Heart right ventricle (tissue), 16 donors: Measurements from ENCODE around the gene LSM10. TPM values are rescaled to one million over a fixed set of nuclear protein-coding genes. Genes with fewer than 3 reads are reported as not detected.

Source experiments
- ATAC-seq, 8 donors: fragments of 200-7000 bp; cut with Tn5 transposase; one replicate each; pipeline ENCODE4 v1.9.1; 2020; ENCODE audit warnings: mild to moderate bottlenecking in 8 of 8, moderate library complexity in 8 of 8, moderate number of reproducible peaks in 1 of 8
- DNase-seq, 2 donors: peaks; one replicate each; pipeline ENCODE4 v3.0.0-alpha.2; 2020
- H3K27ac ChIP-seq, 10 donors: fragments of 200-600 bp; sonication (generic) in 2 of 10; one replicate each; pipeline versions ENCODE4 v1.5.0 to v1.8.0; 2020 to 2022; ENCODE audit warnings: mild to moderate bottlenecking in 3 of 10
- H3K27me3 ChIP-seq, 7 donors: fragments of 200-600 bp; one replicate each; pipeline ENCODE4 v1.8.0; 2021 to 2022; ENCODE audit warnings: mild to moderate bottlenecking in 2 of 7
- H3K36me3 ChIP-seq, 9 donors: fragments of 200-600 bp; sonication (generic) in 1 of 9; one replicate each; pipeline versions ENCODE4 v1.5.0 to v1.8.0; 2020 to 2022; ENCODE audit warnings: mild to moderate bottlenecking in 2 of 9
- H3K4me1 ChIP-seq, 9 donors: fragments of 200-600 bp; sonication (generic) in 1 of 9; one replicate each; pipeline versions ENCODE4 v1.5.0 to v1.8.0; 2020 to 2022; ENCODE audit warnings: mild to moderate bottlenecking in 4 of 9
- H3K4me3 ChIP-seq, 10 donors: fragments of 200-600 bp; sonication (generic) in 2 of 10; one replicate each; pipeline versions ENCODE4 v1.5.0 to v1.8.0; 2020 to 2022; ENCODE audit warnings: mild to moderate bottlenecking in 7 of 10, moderate library complexity in 2 of 10
- H3K9me3 ChIP-seq, 11 donors: fragments of 200-600 bp in 10 of 11; sonication (generic) in 2 of 11; one replicate each; pipeline versions ENCODE4 v1.5.0 to v1.8.0; 2013 to 2022; ENCODE audit warnings: mild to moderate bottlenecking in 2 of 11, control low read depth in 1 of 11, moderate library complexity in 1 of 11
- CTCF ChIP-seq, 9 donors: fragments of 200-600 bp; sonication (generic) in 2 of 9; IDR thresholded peaks; one replicate each; pipeline versions ENCODE4 v1.5.0 to v1.8.0; 2021 to 2022; ENCODE audit warnings: antibody characterized with exemption in 9 of 9, mild to moderate bottlenecking in 5 of 9, moderate library complexity in 1 of 9
- WGBS, 2 donors: extraction: QIAGEN DNeasy Blood & Tissue Kit; methylation state at CpG; one replicate each; pipeline ENCODE4 v1.1.7; 2013; ENCODE audit warnings: inconsistent platforms in 1 of 2; 5-methylcytosine and 5-hydroxymethylcytosine counted together
- intact Hi-C, 10 donors: fragments of 100-400 bp; cut with DNase I; formaldehyde crosslinking; loops; one replicate each; pipeline versions ENCODE4 v1.11.1 to v1.14.2; 2022
- polyA plus RNA-seq, 2 donors: library from polyadenylated mRNA; stranded (reverse); fragments of 200-250 nt; gene quantifications; one replicate each; pipeline ENCODE4 v1.2.3, GENCODE V29; 2013
- total RNA-seq, 10 donors: library from RNA; stranded (reverse); fragmentation: NEBNext Ultra II Directional in 3 of 10; extraction: Animal tissue kit (Norgen Biotek cat#: 25700) in 3 of 10; gene quantifications; one replicate each; pipeline versions ENCODE4 v1.2.1 to v1.2.4, GENCODE V29; 2021 to 2023
- donor health status: Arrhythmogenic right ventricular cardiomyopathy.
- donor health status: ischemic (EF 13 %, LVEDD 7.1; RV severe dilation, severe dysfunction).
- donor health status: healthy with polysubstance abuse.
- donor health status: DM: no; HTN: yes; CAD: no.
- donor health status: DM: no; HTN: no; CAD: no.
- donor health status: ischemic (EF 25% LVEDD 6.9; RV normal size, moderate dysfunction).
- donor health status: ischemic (EF 25% LVEDD 5.7; RV mildly dilated, moderate dysfunction).
- donor health status: healthy.
- donor health status: DM: yes; HTN: yes; CAD: no.
- donor health status: Ischemic cardiomyopathy.
- donor health status: ischemic (EF 35%, LVEDD 5.7; RV mildly dilated, moderate dysfunction).
- donor health status: nonischemic (EF 11% LVEDD 7.7; RV severe dilation, severe dysfunction).
- donor health status: DM: yes; HTN: yes; CAD: no.
- donor health status: PGD.
- donor health status: ischemic (EF 29% LVEDD 5.4; RV normal size, mild dysfunction).
- donor health status: nonischemic (EF 23%, LVEDD 6.1; RV moderate dilation, normal function).

The LSM10 gene
- total and polyA plus RNA-seq, 12 donors = 35.2 to 82.6 (median 46.2) TPM

DNA sequence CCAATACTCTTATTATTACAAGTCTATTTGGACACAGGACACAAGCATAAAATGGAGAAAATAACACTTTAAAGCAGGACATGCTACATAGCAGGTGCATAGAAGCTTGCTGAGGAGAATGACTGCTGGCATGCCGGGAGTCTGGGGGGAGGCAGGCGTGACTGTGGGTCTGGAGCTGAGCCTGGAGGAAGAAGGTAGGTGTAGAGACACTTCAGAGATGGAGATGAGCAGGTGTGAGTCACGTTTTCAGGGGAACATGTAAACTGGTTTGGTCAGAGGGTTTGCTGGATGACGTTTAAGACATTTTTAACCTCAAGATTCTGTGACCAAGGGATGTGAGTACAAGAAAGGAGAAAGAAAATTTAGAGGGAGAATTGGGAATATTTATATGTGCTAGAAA, 28.1 kb upstream of the LSM10 start:
- intact Hi-C loops = loop anchor here in 3 of 10 donors (10.0 kb wide), 3 partner anchors 281 to 331 kb away; partner anchors contain the start of gene TRAPPC3 (in 1 of the 3)
- ATAC-seq = no peak
- no peaks in the 10 kb centered on the region for H3K27me3 ChIP-seq
- H3K36me3 ChIP-seq = peaks cover 0 to 55% (median 10%) of the 10 kb centered on the region in 9 donors
- 81 to 84% methylated on average over 4 of the region's 4 CpGs for WGBS, 2 donors
- H3K9me3 ChIP-seq = no peaks in the 10 kb centered on the region
- H3K4me3 ChIP-seq = no peak overlapping the region
- H3K4me1 ChIP-seq = peaks cover 0 to 4% (median 0%) of the 10 kb centered on the region in 9 donors
- TF ChIP-seq CTCF (IDR thresholded peaks at IDR 0.05) = no peak
- DNase-seq = no peak
- H3K27ac ChIP-seq = no peak overlapping the region

DNA sequence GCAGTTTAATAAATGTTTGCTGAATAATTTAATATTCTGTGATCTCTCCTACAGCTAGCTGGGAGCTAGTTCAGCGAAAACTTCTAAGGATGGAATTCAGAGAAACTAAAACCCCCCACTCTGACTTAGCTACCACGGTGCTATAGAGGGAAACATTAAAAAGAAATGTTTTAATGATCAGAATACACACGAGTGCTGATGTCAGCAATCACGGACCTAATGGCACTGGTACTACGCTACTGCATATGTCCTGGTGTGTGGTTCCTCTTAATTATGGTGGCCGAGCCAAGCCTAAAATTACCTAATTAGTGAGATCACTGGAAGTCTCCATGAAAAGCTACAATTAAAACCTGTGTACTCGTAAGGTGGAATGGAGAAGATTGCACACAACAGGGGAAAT, 23.9 kb upstream of the LSM10 start:
- 81 to 92% methylated on average over 7 of the region's 7 CpGs for WGBS, 2 donors
- no peak for DNase-seq
- H3K27me3 ChIP-seq = no peaks in the 10 kb centered on the region
- ATAC-seq = no peak
- intact Hi-C loops = loop anchor here (1.0 to 10.0 kb wide), 8 partner anchors 79 to 327 kb away; partner anchors contain the start of gene TRAPPC3 (in 1 of the 10)
- no peak overlapping the region for H3K27ac ChIP-seq
- no peaks in the 10 kb centered on the region for H3K9me3 ChIP-seq
- no peak overlapping the region for H3K4me3 ChIP-seq
- TF ChIP-seq CTCF (IDR thresholded peaks at IDR 0.05) = no peak
- peaks cover 0 to 49% (median 4%) of the 10 kb centered on the region in 9 donors for H3K36me3 ChIP-seq
- H3K4me1 ChIP-seq = peaks cover 4 to 18% (median 13%) of the 10 kb centered on the region in 9 donors

- Histone ChIP-seq H3K27me3 (no peaks in the 10 kb centered on the region), H3K27ac (peak overlapping the region in 2 of 10 donors; percentile 8 to 60), H3K4me1 (peaks cover 4 to 18% (median 13%) of the 10 kb centered on the region in 9 donors), H3K36me3 (peaks cover 0 to 49% (median 4%) of the 10 kb centered on the region in 9 donors), H3K4me3 (no peak overlapping the region), H3K9me3 (no peaks in the 10 kb centered on the region)
- 12 to 17% methylated on average over 13 of the region's 13 CpGs for WGBS, 2 donors
- peak; percentile 90 to 91 for DNase-seq
- ATAC-seq = peak; percentile 89 to 98 (median 94)
- TF ChIP-seq CTCF (IDR thresholded peaks at IDR 0.05) = peak; percentile 90 to 97 (median 95)
- intact Hi-C loops = loop anchor here (1.0 to 10.0 kb wide), 10 partner anchors 78 to 326 kb away; partner anchors contain the start of gene TRAPPC3 (in 1 of the 10)
Measured at GRCh38 chr1:36420836-36421317, 23.2 kb upstream of the LSM10 start.

GRCh38 chr1:36420409-36420808, 22.7 kb upstream of the LSM10 start:
- no peak for TF ChIP-seq CTCF (IDR thresholded peaks at IDR 0.05)
- Histone ChIP-seq H3K27me3 (no peaks in the 10 kb centered on the region), H3K4me3 (no peak overlapping the region), H3K9me3 (no peaks in the 10 kb centered on the region), H3K36me3 (peaks cover 0 to 48% (median 4%) of the 10 kb centered on the region in 9 donors), H3K27ac (peak overlapping the region in 2 of 10 donors; percentile 8 to 60), H3K4me1 (peaks cover 4 to 18% (median 13%) of the 10 kb centered on the region in 9 donors)
- no peak for DNase-seq
- ATAC-seq = peak in 2 of 8 donors; percentile 36 to 64
- 29 to 40% methylated on average over 5 of the region's 5 CpGs for WGBS, 2 donors
- intact Hi-C loops = loop anchor here (1.0 to 10.0 kb wide), 9 partner anchors 78 to 326 kb away; partner anchors contain the start of gene TRAPPC3 (in 1 of the 10)
